Measurements from ENCODE around the gene TMEM30B.
"Not testable (repeated sequence)": the region's sequence is repeated elsewhere in the genome, so short reads cannot be mapped to it uniquely, and the experiment has no call there.

TMEM30B gene

DNA sequence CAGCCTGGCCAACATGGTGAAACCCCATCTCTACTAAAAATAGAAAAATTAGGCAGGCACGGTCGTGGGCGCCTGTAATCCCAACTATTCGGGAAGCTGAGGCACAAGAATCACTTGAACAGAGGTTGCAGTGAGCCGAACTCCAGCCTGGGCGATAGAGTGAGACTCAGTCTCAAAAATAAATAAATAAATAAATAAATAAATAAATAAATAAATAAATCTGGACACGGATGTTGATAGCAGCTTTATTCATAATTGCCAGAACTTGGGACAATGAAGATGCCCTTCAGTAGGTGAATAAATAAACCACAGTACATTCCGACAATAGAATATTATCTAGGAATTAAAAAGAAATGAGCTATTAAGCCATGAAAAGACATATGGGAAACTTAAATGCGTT is 31.1 kb downstream of the TMEM30B start:
- Histone ChIP-seq H3K4me1 (peaks cover 16% of the 10 kb centered on the region), H3K27me3 (ENCODE audit: control insufficient read depth, insufficient read depth, low read length) (no peaks in the 10 kb centered on the region), H3K9ac (no peak overlapping the region), H3K4me3 (ENCODE audit: low read depth, low read length) (no peak overlapping the region), H3K9me3 (ENCODE audit: control insufficient read depth, low read length) (no peaks in the 10 kb centered on the region), H3K79me2 (no peaks in the 10 kb centered on the region), H3K27ac (no peak overlapping the region), H3K36me3 (ENCODE audit: control insufficient read depth, insufficient read depth, low read length) (no peaks in the 10 kb centered on the region), H3K4me2 (ENCODE audit: low read length) (no peak overlapping the region), H2AFZ (no peak overlapping the region)
- TF ChIP-seq, protein P1, sequence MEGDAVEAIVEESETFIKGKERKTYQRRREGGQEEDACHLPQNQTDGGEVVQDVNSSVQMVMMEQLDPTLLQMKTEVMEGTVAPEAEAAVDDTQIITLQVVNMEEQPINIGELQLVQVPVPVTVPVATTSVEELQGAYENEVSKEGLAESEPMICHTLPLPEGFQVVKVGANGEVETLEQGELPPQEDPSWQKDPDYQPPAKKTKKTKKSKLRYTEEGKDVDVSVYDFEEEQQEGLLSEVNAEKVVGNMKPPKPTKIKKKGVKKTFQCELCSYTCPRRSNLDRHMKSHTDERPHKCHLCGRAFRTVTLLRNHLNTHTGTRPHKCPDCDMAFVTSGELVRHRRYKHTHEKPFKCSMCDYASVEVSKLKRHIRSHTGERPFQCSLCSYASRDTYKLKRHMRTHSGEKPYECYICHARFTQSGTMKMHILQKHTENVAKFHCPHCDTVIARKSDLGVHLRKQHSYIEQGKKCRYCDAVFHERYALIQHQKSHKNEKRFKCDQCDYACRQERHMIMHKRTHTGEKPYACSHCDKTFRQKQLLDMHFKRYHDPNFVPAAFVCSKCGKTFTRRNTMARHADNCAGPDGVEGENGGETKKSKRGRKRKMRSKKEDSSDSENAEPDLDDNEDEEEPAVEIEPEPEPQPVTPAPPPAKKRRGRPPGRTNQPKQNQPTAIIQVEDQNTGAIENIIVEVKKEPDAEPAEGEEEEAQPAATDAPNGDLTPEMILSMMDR (IDR thresholded peaks at IDR 0.05), result no peak

DNA sequence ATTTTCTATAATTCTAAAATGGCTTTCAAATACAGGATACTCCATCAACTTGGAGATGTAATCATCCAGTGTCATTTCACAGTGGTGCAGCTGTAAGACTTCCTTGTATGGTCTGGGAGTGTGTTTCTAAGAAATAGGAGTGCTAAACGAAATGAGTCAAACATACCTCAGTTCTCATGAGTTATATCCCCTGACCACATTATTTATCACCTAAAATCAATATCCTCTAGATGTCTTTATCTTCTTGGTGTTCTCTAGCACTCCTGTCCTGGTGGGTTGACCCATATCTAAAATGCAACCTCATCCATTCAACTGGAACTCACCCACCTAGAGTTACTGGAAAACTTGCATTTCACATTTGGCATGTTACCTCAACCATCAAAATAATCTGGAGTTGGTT is 33.2 kb downstream of the TMEM30B start:
- Histone ChIP-seq H2AFZ (no peak overlapping the region), H3K9ac (no peak overlapping the region), H3K9me3 (ENCODE audit: control insufficient read depth, low read length) (no peaks in the 10 kb centered on the region), H3K27ac (peak overlapping the region; percentile 64), H3K36me3 (ENCODE audit: control insufficient read depth, insufficient read depth, low read length) (no peaks in the 10 kb centered on the region), H3K79me2 (no peaks in the 10 kb centered on the region), H3K4me3 (ENCODE audit: low read depth, low read length) (no peak overlapping the region), H3K27me3 (ENCODE audit: control insufficient read depth, insufficient read depth, low read length) (no peaks in the 10 kb centered on the region), H3K4me1 (peaks cover 9% of the 10 kb centered on the region), H3K4me2 (ENCODE audit: low read length) (peak overlapping the region; percentile 32)
- TF ChIP-seq, protein P1 (IDR thresholded peaks at IDR 0.05), result no peak

DNA sequence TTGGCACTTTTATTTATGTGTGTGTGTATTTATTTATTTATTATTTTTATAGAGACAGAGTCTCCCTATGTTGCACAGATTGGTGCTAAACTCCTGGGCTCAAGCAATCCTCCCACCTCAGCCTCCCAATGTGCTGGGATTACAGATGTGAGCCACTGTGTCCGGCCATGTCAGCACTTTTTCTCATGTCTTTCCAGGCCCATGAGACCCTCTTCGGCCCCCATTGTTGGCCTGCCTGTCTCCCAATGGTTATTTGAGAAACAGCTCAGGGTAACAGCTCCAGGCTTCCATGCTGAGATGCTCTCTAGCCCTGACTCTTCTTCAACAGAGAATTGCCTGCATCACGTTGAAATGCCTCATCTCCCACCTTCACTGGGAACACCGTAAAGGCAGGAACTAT is 34.4 kb downstream of the TMEM30B start:
- Histone ChIP-seq H3K79me2 (no peaks in the 10 kb centered on the region), H3K9me3 (ENCODE audit: control insufficient read depth, low read length) (no peaks in the 10 kb centered on the region), H3K27me3 (ENCODE audit: control insufficient read depth, insufficient read depth, low read length) (no peaks in the 10 kb centered on the region), H3K36me3 (ENCODE audit: control insufficient read depth, insufficient read depth, low read length) (no peaks in the 10 kb centered on the region), H3K4me2 (ENCODE audit: low read length) (no peak overlapping the region), H2AFZ (no peak overlapping the region), H3K9ac (no peak overlapping the region), H3K4me3 (ENCODE audit: low read depth, low read length) (no peak overlapping the region), H3K4me1 (peaks cover 8% of the 10 kb centered on the region), H3K27ac (no peak overlapping the region)
- TF ChIP-seq, protein P1 (IDR thresholded peaks at IDR 0.05), result no peak

DNA sequence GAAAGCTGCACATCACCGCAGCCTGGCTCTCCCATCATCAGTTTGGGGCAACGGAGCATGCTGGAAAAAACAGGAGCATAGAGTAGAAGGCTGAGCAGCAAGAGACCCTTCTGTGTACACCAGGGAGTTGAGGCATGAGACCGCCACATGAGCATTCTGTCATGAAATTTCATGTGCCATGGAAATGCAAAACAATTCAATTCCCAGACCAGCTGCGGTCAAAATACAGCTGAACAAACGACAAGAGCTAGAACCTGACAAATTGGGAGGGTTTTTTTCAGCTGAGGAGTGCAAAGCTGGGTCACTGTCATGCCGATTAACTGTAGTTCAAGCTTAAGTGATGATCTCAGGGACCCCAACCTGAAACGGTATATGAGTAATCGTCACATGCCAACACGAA is 37.1 kb downstream of the TMEM30B start:
- TF ChIP-seq, protein P1 (IDR thresholded peaks at IDR 0.05), result no peak
- Histone ChIP-seq H3K4me1 (peaks cover 8% of the 10 kb centered on the region), H3K79me2 (no peaks in the 10 kb centered on the region), H2AFZ (no peak overlapping the region), H3K27me3 (ENCODE audit: control insufficient read depth, insufficient read depth, low read length) (no peaks in the 10 kb centered on the region), H3K4me2 (ENCODE audit: low read length) (no peak overlapping the region), H3K36me3 (ENCODE audit: control insufficient read depth, insufficient read depth, low read length) (no peaks in the 10 kb centered on the region), H3K4me3 (ENCODE audit: low read depth, low read length) (no peak overlapping the region), H3K27ac (no peak overlapping the region), H3K9ac (no peak overlapping the region), H3K9me3 (ENCODE audit: control insufficient read depth, low read length) (no peaks in the 10 kb centered on the region)

DNA sequence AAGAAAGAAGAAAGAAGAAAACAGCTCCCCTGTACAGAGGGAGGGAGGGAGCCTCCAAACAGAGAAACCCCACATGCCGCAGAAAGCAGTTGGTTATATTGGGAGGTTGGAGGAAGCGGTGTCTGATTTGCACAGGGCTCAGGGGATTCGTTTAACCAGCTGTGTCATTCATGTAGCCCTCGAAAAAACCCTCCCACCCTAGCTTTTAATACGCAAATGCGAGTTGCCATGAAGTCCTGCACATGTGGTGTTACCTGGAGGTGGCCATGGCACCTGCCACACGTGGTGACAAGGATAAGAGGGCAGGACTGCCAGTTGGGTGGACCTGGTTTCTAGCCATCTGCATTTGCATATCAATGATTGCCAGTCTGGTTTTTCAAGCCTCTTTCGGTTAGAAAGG is 40.9 kb downstream of the TMEM30B start:
- no peaks in the 10 kb centered on the region for H3K79me2 ChIP-seq
- no peak overlapping the region for H3K4me3 ChIP-seq (ENCODE audit: low read depth, low read length)
- no peaks in the 10 kb centered on the region for H3K4me1 ChIP-seq
- TF ChIP-seq, protein P1 (IDR thresholded peaks at IDR 0.05), result no peak
- H3K27me3 ChIP-seq (ENCODE audit: control insufficient read depth, insufficient read depth, low read length), result no peaks in the 10 kb centered on the region
- no peak overlapping the region for H3K27ac ChIP-seq
- H3K4me2 ChIP-seq (ENCODE audit: low read length), result no peak overlapping the region
- H3K9ac ChIP-seq, result no peak overlapping the region
- H2AFZ ChIP-seq, result no peak overlapping the region
- H3K36me3 ChIP-seq (ENCODE audit: control insufficient read depth, insufficient read depth, low read length), result no peaks in the 10 kb centered on the region
- no peaks in the 10 kb centered on the region for H3K9me3 ChIP-seq (ENCODE audit: control insufficient read depth, low read length)

DNA sequence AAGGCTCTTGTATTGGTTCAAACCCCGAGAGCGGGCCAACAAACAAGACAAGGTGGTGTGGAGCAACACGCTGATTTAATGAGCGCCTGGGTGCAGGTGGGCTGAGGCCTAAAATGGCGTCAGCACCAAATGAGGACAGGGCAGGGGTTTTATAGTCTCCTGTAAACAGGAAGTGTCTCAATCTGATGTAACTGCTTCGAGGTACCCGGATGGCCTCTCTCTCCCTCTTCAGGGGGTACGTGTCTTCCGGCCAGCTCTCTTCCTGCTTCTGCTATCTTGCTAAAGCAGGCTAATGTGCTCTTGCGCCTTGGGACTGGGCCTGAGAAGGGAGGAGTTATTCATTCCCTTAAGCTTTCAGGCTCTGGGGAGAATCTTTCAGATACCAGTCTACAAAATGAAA is 41.9 kb downstream of the TMEM30B start:
- H2AFZ ChIP-seq, result peak overlapping the region; percentile 75
- not testable (repeated sequence) for H3K9me3 ChIP-seq (ENCODE audit: control insufficient read depth, low read length); H3K27me3 ChIP-seq (ENCODE audit: control insufficient read depth, insufficient read depth, low read length); H3K36me3 ChIP-seq (ENCODE audit: control insufficient read depth, insufficient read depth, low read length); H3K79me2 ChIP-seq; H3K27ac ChIP-seq; H3K4me2 ChIP-seq (ENCODE audit: low read length); H3K4me3 ChIP-seq (ENCODE audit: low read depth, low read length); H3K4me1 ChIP-seq; H3K9ac ChIP-seq
